ENCODE data around the gene MAP3K10.

GRCh38 chr19:40214936-40215335 lies 23.7 kb downstream of the MAP3K10 start:
- no peak for TF ChIP-seq CTCF (IDR thresholded peaks at IDR 0.05)
- TF ChIP-seq EP300 (IDR thresholded peaks at IDR 0.05; ENCODE audit: low read depth), result no peak
- no peak for TF ChIP-seq POLR2AphosphoS5 (IDR thresholded peaks at IDR 0.05)
- TF ChIP-seq POLR2A (IDR thresholded peaks at IDR 0.05), result no peak
